ENCODE measurements around the gene CNIH1. TPM values are rescaled to one million over a fixed set of nuclear protein-coding genes. Genes with fewer than 3 reads are reported as not detected.
A peak's percentile ranks its signal among the peaks of the same experiment; 100 is the strongest.

CNIH1 gene
- total and polyA plus RNA-seq, 2 of the 13 experiments (the other 11 are each of a cell fraction or from before 2014, with no cell fraction given) = 166 to 421 TPM

GRCh38 chr14:54396493-54397335 lies 44.5 kb downstream of the CNIH1 start, which contains the start of gene CDKN3 (continued):
- TF ChIP-seq GZF1 (CRISPR knock-in tag; IDR thresholded peaks at IDR 0.05) = 0 out of 2 replicates have a peak, but pooled peaks have one; percentile 27
- TF ChIP-seq GATAD1 (CRISPR knock-in tag; IDR thresholded peaks at IDR 0.05) = peak; percentile 58; the same call in 1 of the 2 replicates
- TF ChIP-seq HOXA3 (CRISPR knock-in tag; IDR thresholded peaks at IDR 0.05) = peak; percentile 58
- TF ChIP-seq CBX1 (IDR thresholded peaks at IDR 0.05; ENCODE audit: low read depth) = no peak
- peak; percentile 70 for TF ChIP-seq GABPB1 (CRISPR knock-in tag; IDR thresholded peaks at IDR 0.05)
- TF ChIP-seq MED8 (CRISPR knock-in tag; IDR thresholded peaks at IDR 0.05; ENCODE audit: insufficient replicate concordance) = peak; percentile 60
- peak; percentile 57; the same call in 1 of the 2 replicates for TF ChIP-seq DNMT1 (CRISPR knock-in tag; IDR thresholded peaks at IDR 0.05)
- peak; percentile 93 for TF ChIP-seq ZNF883 (CRISPR knock-in tag; IDR thresholded peaks at IDR 0.05; ENCODE audit: not compliant biosample characterization)
- TF ChIP-seq ZNF564 (CRISPR knock-in tag; IDR thresholded peaks at IDR 0.05) = 0 out of 2 replicates have a peak, but pooled peaks have one; percentile 60
- TF ChIP-seq JUNB (CRISPR knock-in tag; IDR thresholded peaks at IDR 0.05; ENCODE audit: borderline replicate concordance) = 0 out of 2 replicates have a peak, but pooled peaks have one; percentile 65
- peak; percentile 53 for TF ChIP-seq ZNF580 (CRISPR knock-in tag; IDR thresholded peaks at IDR 0.05; ENCODE audit: borderline replicate concordance, low read depth)
- TF ChIP-seq POLR2A (IDR thresholded peaks at IDR 0.05; ENCODE audit: insufficient read depth in 1 of 2, low read depth in 2 of 2, low read length in 2 of 2) = peak; percentile 91 to 95
- peak; percentile 64; the same call in 1 of the 2 replicates for TF ChIP-seq MIXL1 (CRISPR knock-in tag; IDR thresholded peaks at IDR 0.05)
- TF ChIP-seq, protein P1, sequence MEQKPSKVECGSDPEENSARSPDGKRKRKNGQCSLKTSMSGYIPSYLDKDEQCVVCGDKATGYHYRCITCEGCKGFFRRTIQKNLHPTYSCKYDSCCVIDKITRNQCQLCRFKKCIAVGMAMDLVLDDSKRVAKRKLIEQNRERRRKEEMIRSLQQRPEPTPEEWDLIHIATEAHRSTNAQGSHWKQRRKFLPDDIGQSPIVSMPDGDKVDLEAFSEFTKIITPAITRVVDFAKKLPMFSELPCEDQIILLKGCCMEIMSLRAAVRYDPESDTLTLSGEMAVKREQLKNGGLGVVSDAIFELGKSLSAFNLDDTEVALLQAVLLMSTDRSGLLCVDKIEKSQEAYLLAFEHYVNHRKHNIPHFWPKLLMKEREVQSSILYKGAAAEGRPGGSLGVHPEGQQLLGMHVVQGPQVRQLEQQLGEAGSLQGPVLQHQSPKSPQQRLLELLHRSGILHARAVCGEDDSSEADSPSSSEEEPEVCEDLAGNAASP (CRISPR knock-in tag; IDR thresholded peaks at IDR 0.05; ENCODE audit: borderline replicate concordance) = 0 out of 2 replicates have a peak, but pooled peaks have one; percentile 18
- no peak for TF ChIP-seq ZNF570 (CRISPR knock-in tag; IDR thresholded peaks at IDR 0.05; ENCODE audit: borderline replicate concordance)
- TF ChIP-seq, protein P2, sequence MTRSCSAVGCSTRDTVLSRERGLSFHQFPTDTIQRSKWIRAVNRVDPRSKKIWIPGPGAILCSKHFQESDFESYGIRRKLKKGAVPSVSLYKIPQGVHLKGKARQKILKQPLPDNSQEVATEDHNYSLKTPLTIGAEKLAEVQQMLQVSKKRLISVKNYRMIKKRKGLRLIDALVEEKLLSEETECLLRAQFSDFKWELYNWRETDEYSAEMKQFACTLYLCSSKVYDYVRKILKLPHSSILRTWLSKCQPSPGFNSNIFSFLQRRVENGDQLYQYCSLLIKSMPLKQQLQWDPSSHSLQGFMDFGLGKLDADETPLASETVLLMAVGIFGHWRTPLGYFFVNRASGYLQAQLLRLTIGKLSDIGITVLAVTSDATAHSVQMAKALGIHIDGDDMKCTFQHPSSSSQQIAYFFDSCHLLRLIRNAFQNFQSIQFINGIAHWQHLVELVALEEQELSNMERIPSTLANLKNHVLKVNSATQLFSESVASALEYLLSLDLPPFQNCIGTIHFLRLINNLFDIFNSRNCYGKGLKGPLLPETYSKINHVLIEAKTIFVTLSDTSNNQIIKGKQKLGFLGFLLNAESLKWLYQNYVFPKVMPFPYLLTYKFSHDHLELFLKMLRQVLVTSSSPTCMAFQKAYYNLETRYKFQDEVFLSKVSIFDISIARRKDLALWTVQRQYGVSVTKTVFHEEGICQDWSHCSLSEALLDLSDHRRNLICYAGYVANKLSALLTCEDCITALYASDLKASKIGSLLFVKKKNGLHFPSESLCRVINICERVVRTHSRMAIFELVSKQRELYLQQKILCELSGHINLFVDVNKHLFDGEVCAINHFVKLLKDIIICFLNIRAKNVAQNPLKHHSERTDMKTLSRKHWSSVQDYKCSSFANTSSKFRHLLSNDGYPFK (CRISPR knock-in tag; IDR thresholded peaks at IDR 0.05; ENCODE audit: borderline replicate concordance) = peak; percentile 67; the same call in 1 of the 2 replicates
- 0 out of 2 replicates have a peak, but pooled peaks have one; percentile 26 for TF ChIP-seq PBX2 (CRISPR knock-in tag; IDR thresholded peaks at IDR 0.05)
- TF ChIP-seq PHF8 (CRISPR knock-in tag; IDR thresholded peaks at IDR 0.05) = peak; percentile 84
- no peak for TF ChIP-seq SOX13 (IDR thresholded peaks at IDR 0.05)
- peak in 1 of 2 experiments; percentile 42; a peak in 2 of 4 replicates for TF ChIP-seq SOX13 (CRISPR knock-in tag; conservative IDR thresholded peaks at IDR 0.05 in 1 of 2, IDR thresholded peaks at IDR 0.05 in 1 of 2)
- TF ChIP-seq FOXK1 (CRISPR knock-in tag; IDR thresholded peaks at IDR 0.05; ENCODE audit: borderline replicate concordance, low read depth) = 0 out of 2 replicates have a peak, but pooled peaks have one; percentile 13
- 0 out of 2 replicates have a peak, but pooled peaks have one; percentile 22 for TF ChIP-seq ZFP82 (CRISPR knock-in tag; IDR thresholded peaks at IDR 0.05; ENCODE audit: borderline replicate concordance)
- no peak; the same call in 1 of the 2 replicates for TF ChIP-seq SP140L (CRISPR knock-in tag; IDR thresholded peaks at IDR 0.05; ENCODE audit: borderline replicate concordance)

Data from HepG2 (cell line).